Stimulated activated CD8-positive, alpha-beta memory T cell treated with anti-CD3 and anti-CD28 coated beads, Interleukin-2, amount 100 ng/mL, for 1 hour (primary cell): ENCODE data around the gene ANKRD40.

Experiments used
- DNase-seq, 2 donors: peaks; one replicate each; pipeline ENCODE4 v3.0.0-alpha.2; 2020; ENCODE audit warnings: low read depth in 2 of 2

ANKRD40 gene

DNA sequence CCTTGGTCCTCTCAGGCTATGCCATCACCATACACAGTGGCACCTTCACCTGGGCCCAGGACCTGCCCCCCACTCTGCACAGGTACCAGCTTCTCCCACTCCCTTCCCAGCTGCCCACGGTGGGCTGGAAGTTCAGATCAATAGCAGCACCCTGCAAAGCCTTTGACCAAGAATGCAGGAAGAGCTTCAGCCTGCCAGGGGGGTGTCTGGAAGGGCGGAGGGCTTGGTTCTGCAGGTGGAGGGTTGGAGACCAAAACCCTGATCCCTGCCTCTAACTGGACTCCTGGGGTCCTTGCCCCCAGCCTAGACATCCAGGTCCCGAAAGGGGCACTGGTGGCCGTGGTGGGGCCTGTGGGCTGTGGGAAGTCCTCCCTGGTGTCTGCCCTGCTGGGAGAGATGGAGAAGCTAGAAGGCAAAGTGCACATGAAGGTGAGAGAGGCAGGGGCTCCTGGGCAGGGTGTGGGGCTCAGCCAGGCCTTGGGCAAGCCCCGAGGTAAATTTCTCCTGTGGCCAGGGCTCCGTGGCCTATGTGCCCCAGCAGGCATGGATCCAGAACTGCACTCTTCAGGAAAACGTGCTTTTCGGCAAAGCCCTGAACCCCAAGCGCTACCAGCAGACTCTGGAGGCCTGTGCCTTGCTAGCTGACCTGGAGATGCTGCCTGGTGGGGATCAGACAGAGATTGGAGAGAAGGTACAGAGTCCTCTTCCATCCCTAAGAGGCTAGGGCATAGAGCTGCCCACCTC, 38.7 kb downstream of the ANKRD40 start:
- no peak for DNase-seq

DNA sequence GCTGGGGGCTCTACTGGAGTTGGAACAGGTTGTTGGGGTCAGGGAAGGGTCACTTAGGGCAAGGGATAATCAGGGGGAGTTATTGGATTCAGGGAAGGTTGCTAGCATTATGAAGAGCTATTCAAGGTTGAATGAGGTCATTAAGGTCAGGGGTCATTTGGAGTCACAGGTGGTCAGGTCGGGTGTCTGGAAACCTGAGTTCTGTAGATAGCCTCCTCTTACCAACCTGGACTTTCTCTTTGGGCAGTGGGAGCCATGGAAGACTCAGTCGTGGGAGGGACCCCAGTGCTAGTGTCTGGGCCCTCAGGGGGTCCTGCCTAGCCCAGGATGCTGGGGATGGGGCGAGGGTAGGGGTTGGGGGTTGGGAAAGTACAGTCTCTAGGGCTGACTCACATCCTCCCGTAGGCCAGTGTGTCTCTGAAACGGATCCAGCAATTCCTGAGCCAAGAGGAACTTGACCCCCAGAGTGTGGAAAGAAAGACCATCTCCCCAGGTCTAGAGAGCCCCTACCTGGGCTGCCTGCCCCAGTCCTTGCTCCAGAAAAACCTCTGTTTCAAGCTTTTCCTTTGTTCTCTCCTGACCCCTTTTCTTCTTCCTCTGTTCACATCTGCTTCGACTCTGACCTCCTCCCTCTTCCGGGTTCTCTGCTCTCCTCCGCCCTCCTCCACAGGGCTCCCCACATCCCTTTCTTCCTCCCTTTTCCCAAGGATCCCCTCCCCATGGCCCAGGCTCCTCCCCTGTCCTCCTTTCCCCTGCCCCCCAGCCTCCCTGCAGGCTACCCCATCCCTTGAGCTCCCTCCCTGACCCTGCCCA, 39.5 kb downstream of the ANKRD40 start:
- DNase-seq: no peak

DNA sequence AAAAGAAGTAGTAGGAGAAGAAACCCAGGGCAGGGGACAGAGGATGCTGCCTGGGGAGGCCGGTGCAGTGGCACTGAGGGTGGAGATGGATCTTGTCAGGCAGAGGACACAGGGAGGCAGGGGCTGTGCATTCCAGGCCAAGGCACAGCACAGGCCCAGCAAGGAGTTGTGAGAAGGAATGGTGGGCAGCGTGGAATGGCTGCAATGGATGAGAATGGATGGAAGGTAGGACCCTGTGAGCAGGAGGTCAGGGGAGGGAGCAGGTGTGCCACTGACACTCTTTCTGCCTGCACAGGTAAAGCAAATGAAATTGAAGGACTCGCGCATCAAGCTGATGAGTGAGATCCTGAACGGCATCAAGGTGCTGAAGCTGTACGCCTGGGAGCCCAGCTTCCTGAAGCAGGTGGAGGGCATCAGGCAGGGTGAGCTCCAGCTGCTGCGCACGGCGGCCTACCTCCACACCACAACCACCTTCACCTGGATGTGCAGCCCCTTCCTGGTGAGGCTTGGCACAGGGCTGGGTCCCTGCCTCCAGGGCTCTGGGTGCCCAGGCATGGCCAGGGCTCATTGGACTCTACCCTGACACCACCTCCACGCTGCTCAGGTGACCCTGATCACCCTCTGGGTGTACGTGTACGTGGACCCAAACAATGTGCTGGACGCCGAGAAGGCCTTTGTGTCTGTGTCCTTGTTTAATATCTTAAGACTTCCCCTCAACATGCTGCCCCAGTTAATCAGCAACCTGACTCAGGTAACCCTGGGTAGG, 40.3 kb downstream of the ANKRD40 start:
- no peak for DNase-seq

DNA sequence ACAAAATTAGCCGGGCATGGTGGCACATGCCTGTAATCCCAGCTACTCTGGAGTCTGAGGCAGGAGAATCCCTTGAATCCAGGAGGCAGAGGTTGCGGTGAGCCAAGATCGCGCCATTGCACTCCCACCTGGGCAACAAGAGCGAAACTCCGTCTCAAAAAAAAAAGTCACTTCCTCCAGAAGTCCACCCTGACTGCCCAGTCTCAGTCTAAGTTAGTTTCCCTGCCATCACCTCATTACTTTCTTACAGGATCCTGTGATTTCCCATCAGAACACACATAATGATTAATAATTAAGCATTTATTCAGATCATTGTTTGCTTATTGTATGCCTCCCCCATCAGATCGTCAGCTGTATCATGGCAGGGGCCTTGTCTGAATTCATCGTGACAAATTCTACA, 41.4 kb downstream of the ANKRD40 start:
- DNase-seq: no peak

DNA sequence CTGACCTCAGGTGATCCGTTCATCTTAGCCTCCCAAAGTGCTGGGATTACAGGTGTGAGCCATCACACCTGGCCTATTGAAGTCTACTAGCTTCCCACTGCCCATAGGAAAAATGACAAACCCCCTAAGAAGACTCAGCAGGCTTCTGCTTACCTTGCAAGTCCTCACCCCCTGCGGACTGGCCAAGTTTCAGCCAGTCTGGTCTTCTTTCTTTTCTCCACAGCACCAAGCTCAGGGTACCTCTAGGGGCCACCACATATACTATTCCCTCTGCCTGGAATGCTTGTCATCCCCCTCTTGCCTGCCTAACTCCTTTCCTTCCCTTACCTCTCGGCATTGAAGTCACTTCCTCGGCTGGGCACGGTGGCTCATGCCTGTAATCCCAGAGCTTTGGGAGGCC, 41.9 kb downstream of the ANKRD40 start:
- no peak for DNase-seq

DNA sequence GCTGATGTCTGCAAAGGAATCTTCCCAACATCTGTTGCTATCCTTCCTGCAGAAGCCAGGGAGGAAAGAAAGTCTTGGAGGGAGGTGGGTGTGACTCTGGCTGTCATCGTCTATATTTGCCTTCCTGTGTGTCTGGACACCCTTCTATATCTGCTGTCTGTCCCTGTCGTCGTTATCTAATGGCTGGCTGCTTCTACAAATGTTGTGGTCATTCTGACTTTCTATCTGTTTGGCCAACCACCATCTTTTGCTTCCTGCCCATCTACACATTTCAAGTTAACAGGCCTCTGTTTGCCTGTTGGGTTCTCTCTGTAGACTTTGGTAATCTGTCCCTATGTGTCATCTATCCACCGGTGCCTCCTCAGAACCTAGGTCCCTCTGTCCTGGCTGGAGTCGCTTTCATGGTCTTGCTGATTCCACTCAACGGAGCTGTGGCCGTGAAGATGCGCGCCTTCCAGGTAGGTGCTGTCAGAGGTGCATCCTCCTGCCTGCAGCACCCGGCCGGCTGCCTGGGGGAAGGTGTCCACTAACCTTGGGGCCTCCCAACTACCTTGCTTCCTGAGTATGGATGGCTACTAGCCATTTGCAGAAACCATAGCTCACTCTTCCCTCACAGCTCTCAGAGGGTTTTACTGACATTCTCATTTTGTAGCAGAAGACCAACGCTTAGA, 42.8 kb downstream of the ANKRD40 start:
- DNase-seq: no peak

DNA sequence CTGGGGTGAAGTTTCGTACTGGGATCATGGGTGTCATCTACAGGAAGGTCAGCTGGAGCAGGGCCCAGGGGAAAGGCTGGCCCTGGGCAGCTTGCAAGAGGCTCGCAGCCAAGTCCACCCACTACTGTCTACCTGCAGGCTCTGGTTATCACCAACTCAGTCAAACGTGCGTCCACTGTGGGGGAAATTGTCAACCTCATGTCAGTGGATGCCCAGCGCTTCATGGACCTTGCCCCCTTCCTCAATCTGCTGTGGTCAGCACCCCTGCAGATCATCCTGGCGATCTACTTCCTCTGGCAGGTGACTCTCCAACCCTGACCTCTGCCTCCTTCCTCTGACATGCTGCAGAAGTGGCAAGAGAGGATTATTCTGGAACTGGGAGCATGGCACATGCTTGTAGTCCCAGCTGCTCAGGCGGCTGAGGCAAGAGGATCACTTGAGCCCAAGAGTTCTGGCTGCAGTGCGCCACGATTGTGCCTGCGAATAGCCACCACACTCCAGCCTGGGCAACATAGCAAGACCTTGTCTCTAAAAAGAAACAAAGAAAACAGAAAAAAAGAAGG, 43.8 kb downstream of the ANKRD40 start:
- DNase-seq: no peak

DNA sequence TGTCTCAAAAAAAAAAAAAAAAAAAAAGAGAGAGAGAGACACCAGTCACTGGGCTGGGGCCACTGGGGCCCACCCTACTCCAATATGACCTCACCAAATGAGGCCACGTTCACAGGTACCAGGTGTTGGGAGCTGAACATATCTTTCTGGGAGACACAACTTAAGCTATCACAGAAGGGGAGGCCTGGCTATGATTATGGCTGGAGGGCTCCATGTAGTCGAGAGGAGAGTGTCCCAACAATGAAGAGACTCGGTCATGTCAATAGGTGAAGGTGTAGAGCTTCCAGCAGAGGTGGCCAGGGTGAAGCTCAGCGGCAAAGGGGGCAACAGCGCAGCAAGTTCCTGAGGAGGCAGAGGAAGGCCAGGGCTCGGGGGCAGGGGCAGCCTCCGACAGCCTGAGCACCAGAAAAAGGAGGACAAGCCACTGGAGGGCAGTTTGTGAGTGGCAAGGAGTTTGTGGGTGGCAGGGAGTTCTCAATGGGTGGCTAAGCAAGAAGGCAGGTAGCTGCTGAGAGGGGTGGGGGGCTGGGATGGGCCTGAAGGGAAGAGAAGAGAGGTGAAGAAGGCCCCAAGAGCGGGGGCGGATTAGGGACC, 45.0 kb downstream of the ANKRD40 start:
- DNase-seq: no peak

DNA sequence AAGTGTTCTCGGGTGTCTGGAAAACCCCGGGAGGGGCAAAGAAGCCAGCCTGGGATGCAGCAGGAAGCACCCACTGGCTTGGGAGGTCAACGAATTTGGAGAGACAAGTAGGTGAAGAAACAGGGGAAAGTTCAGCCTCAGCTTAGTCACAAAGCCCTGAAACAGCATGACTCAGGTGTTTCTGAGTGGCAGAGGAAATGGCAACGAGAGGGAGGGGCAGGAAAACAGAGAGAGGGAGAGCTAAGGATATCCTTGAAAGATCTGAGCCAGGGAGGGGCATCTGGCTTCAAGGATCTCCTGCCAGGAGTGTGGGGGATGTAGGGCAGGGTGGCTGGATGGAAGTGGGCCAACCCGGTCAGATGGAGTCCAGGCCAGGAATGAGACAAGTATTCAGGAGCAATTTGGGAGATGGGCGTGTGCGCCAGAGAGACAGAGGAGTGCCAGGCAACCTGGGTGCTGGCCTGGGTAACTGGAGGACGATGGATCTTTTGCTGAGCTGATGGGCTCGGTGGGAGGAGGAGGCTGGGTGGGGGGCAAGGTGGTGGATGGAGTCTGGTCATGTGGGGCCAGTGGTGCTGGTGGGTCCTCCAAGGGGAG, 45.8 kb downstream of the ANKRD40 start:
- no peak for DNase-seq

DNA sequence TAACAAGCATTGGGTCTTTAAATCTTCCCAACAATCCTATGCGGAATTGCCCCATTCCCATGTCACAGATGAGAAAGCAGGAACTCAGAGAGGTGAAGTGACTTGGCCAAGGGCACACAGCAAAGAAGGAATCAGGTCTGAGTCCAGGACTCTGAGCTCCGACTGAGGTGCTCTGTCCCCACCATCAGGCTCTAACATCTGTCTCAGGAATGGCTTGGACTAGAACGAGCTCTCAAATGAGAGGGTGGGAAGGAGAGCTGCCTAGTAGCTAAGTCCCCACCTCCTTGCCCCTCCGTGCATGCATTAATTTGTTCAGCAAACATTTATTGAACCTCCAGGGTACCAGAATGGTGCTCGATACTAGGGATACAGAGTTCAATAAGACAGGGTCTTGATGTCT, 46.4 kb downstream of the ANKRD40 start:
- DNase-seq: no peak

DNA sequence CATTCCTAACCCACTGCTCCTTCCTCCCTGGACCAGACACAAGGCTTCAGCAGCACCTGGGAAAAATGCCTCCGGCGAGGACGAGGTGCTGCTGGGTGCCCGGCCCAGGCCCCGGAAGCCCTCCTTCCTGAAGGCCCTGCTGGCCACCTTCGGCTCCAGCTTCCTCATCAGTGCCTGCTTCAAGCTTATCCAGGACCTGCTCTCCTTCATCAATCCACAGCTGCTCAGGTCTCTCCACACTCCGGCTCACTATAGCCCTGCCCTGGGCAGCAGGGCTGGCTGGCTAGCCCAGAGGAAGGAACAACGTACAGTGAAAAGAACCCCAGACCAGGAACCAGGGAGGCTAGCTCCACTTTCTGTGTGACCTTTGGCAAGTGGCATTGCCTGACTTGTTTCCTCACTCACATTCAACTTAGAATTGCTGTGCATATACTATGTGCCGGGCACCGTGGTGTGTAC, 46.8 kb downstream of the ANKRD40 start:
- DNase-seq: no peak

DNA sequence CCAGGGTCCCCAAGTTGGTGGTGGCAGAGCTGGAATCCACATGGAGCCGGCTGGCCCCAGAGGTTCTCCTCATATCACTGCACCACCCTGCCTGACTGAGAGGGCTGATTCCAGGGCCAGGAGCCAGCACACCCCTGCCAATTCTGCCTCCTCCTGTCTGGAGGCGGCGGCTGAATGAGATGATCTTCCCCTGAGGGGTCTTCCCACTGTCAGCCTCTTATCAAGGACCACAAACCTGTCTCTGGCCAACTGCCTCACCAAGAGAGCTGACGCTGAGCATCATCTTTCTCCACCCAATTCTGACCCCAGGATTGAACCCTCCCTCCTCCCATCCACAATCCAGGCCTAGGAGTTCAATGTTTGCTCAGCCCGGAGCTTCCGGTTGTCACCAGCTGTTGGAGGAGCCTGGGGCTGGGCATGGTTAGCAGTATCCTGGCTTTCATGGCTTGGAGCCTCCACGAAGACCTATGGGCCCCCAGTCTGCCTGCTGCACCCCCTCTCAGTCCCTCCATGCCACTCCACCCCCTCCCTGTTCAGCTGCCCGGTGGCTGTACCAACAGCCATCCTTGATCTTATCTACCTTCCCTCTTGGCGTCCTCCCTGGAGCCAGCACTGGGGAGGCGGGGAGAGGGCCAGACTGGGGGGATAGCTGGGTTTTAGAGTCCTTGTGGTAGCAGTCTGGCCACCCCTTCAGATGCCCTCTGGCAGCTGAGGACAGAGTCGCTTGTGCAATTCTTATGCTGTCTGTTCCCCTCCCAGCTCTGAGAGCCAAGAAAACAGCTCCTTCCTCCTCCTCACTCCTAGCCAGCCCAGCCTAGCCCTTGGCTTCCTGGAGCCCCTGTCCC, 47.5 kb downstream of the ANKRD40 start:
- no peak for DNase-seq

DNA sequence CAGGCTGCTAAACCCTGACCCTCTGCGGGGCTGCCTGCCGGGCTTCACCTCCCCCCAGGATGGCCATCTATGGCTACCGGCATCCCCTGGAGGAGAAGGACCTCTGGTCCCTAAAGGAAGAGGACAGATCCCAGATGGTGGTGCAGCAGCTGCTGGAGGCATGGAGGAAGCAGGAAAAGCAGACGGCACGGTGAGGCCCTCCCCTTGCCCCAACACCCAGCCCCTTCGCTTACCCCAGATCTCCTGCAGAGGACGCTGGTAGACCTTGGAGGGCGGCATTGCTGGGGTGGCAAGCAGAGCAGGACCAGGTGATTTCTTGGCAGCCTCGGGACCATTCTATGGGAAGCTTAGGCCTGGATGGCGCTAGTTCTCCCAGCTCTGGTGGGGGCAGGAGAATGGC, 48.5 kb downstream of the ANKRD40 start:
- no peak for DNase-seq

DNA sequence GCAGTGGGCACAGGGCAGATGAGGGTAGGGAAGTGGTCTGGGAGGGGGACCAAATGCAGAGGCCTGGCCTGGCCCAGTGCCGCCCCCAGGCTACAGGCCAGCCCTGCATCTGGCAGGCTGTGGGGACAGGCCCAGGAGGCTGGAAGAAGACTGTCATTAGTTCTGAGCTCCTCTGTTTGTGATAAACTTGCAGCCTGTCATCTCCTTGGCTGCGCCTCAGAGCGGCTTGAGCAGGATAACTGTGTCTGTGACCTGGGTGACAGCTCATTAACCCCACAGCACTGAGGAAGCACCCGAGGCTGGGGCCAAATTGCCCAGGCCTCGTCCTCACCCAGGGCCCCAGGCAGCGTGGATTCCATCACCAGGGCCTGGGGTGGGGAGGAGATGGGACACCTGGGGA, 49.1 kb downstream of the ANKRD40 start:
- no peak for DNase-seq

DNA sequence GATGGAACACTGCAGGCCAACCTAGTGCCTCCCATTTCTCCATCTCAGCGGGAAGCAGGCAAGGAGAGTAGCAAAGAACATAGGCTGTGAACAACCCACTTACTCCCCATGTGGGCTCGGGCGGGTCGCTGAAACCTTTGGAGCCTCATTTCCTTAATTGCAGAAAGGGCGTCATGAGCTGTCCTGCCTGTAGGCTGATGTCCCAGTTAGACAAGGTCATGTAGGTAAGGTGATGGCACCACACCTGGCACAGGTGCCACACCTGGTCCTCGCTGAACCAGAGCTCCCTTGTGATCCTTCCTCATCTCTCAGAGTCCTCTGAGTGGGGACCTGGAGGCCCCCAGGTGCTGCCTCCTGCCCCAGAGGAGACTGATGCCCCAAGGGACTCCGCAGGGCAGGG, 50.1 kb downstream of the ANKRD40 start:
- DNase-seq: no peak

DNA sequence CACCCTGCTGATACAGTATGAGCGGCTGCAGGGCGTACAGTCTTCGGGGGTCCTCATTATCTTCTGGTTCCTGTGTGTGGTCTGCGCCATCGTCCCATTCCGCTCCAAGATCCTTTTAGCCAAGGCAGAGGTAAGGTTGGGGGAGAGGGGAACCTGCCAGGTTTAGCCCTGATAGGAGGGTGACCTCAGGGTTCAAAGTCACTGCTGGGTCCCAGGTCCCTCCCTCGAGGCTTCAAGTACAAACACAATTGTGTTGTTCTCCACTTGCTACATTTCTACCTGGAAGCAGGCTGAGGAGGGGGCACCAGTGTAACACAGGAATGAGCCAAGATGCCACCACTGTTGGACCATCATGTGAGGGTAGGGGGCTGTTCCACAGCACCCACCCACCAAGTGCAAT, 50.7 kb downstream of the ANKRD40 start:
- no peak for DNase-seq

DNA sequence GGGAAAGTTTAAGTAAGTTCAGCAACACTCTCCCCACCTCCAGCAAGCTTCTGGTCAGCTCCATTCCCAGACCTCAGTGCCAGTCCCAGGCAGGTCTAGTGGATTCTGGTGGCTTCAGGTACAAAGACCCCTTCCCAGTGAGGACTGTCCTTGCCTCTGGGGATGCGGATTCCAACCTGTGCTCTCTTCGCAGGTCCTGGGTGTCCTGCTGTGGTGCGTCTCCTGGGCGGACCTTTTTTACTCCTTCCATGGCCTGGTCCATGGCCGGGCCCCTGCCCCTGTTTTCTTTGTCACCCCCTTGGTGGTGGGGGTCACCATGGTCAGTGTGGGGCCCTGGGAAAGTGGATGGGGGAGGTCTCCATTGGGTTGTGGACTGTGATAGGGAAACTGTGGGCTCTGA, 51.2 kb downstream of the ANKRD40 start:
- DNase-seq: no peak

DNA sequence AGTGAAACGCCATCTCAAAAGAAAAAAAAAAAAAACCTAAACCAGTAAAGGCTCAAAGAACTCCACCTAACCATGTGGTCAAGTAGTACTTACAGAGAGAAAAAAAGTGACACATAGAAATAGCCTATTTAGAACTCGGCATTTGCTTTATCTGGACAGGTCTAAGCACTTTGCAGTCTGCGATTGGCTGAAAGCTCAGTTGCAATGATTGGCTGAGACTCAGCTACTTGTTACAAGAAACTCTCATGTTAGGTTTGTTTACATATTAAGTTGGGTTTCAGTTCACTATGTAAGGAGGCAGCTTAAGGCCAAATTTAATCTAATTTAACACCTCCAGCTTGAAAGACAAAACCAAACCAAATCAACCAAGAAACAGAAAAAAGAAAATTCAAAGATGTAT, 54.0 kb downstream of the ANKRD40 start:
- no peak for DNase-seq

DNA sequence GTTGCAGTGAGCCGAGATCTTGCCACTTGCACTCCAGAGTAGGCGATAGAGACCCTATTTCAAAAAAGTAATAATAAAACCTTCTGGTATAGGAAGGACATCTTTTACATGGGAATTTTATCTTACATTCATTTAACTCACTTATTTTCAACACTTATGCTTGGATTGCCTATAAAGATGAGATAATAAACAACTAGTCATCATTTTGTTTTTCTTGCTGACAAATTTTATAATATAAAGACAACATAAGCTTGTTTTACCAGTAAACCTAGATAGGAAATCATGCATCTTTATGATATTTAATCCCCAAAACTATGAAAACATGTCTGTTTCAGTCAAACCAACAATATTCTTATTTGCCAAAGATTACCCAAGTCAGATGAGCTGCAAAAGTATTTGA, 56.1 kb downstream of the ANKRD40 start:
- no peak for DNase-seq
